Heart left ventricle (tissue), 16 donors: ENCODE measurements around the gene STK38. TPM values are rescaled to one million over a fixed set of nuclear protein-coding genes. Genes with fewer than 3 reads are reported as not detected.

Experiments used
- ATAC-seq, 4 donors: fragments of 200-7000 bp; cut with Tn5 transposase; one replicate each; pipeline ENCODE4 v1.9.1; 2020 to 2022; ENCODE audit warnings: moderate library complexity in 4 of 4, mild to moderate bottlenecking in 3 of 4, moderate number of reproducible peaks in 1 of 4
- DNase-seq, 5 donors: peaks; one replicate each; pipeline ENCODE4 v3.0.0-alpha.2; 2020
- H3K27ac ChIP-seq, 12 donors: fragments of 200-600 bp; sonication (generic) in 4 of 12; one replicate each; pipeline versions ENCODE4 v1.5.0 to v1.8.0; 2016 to 2022; ENCODE audit warnings: mild to moderate bottlenecking in 2 of 12
- H3K27me3 ChIP-seq, 9 donors: fragments of 200-600 bp; sonication (generic) in 2 of 9; one replicate each; pipeline versions ENCODE4 v1.5.1 to v1.8.0; 2016 to 2022; ENCODE audit warnings: mild to moderate bottlenecking in 3 of 9
- H3K36me3 ChIP-seq, 9 donors: fragments of 200-600 bp; sonication (generic) in 2 of 9; one replicate each; pipeline versions ENCODE4 v1.5.0 to v1.8.0; 2018 to 2022; ENCODE audit warnings: mild to moderate bottlenecking in 2 of 9
- H3K4me1 ChIP-seq, 12 donors: fragments of 200-600 bp; sonication (generic) in 4 of 12; one replicate each; pipeline versions ENCODE4 v1.5.0 to v1.8.0; 2016 to 2022; ENCODE audit warnings: mild to moderate bottlenecking in 3 of 12
- H3K4me3 ChIP-seq, 12 donors: fragments of 200-600 bp; sonication (generic) in 4 of 12; one replicate each; pipeline versions ENCODE4 v1.5.0 to v1.8.0; 2017 to 2022; ENCODE audit warnings: mild to moderate bottlenecking in 9 of 12, moderate library complexity in 4 of 12
- H3K9me3 ChIP-seq, 12 donors: fragments of 200-600 bp; sonication (generic) in 4 of 12; one replicate each; pipeline versions ENCODE4 v1.5.0 to v1.8.0; 2016 to 2022; ENCODE audit warnings: mild to moderate bottlenecking in 1 of 12
- CTCF ChIP-seq, 12 donors: fragments of 200-600 bp; sonication (generic) in 4 of 12; IDR thresholded peaks; one replicate each; pipeline versions ENCODE4 v1.5.0 to v1.8.0; 2018 to 2022; ENCODE audit warnings: antibody characterized with exemption in 12 of 12, mild to moderate bottlenecking in 5 of 12
- POLR2A ChIP-seq, 2 donors: fragments of 450-650 bp; IDR thresholded peaks; one replicate each; pipeline ENCODE4 v1.6.1; 2017; ENCODE audit warnings: antibody characterized with exemption in 2 of 2, mild to moderate bottlenecking in 2 of 2, moderate library complexity in 2 of 2
- WGBS, 4 donors: extraction: QIAGEN DNeasy Blood & Tissue Kit in 2 of 4; methylation state at CpG; one replicate each; pipeline versions ENCODE4 v1.1.5 to v1.1.7; 2013 to 2018; 5-methylcytosine and 5-hydroxymethylcytosine counted together
- intact Hi-C, 10 donors: fragments of 100-400 bp; cut with DNase I; formaldehyde crosslinking; loops; one replicate each; pipeline versions ENCODE4 v1.11.1 to v1.14.2; 2022
- polyA plus RNA-seq, 2 donors: library from polyadenylated mRNA; stranded (reverse); fragments of 200-250 nt; gene quantifications; one replicate each; pipeline ENCODE4 v1.2.3, GENCODE V29; 2013
- total RNA-seq, 9 donors: library from RNA; depleted of rRNA in 2 of 9; stranded (reverse); fragments of >200 nt in 2 of 9; fragmentation: NEBNext Ultra II Directional in 3 of 9; extraction: Animal tissue kit (Norgen Biotek cat#: 25700) in 3 of 9; gene quantifications; one replicate each; pipeline versions ENCODE4 v1.1.0 to v1.2.4, GENCODE V29; 2016 to 2023
- donor health status: ischemic (EF 13 %, LVEDD 7.1; RV severe dilation, severe dysfunction).
- donor health status: healthy with polysubstance abuse.
- donor health status: DM: no; HTN: yes; CAD: no.
- donor health status: DM: no; HTN: no; CAD: no.
- donor health status: ischemic (EF 25% LVEDD 6.9; RV normal size, moderate dysfunction).
- donor health status: ischemic (EF 25% LVEDD 5.7; RV mildly dilated, moderate dysfunction).
- donor health status: healthy.
- donor health status: DM: yes; HTN: yes; CAD: no.
- donor health status: ischemic (EF 35%, LVEDD 5.7; RV mildly dilated, moderate dysfunction).
- donor health status: nonischemic (EF 11% LVEDD 7.7; RV severe dilation, severe dysfunction).
- donor health status: DM: yes; HTN: yes; CAD: no.
- donor health status: PGD.
- donor health status: ischemic (EF 29% LVEDD 5.4; RV normal size, mild dysfunction).
- donor health status: nonischemic (EF 23%, LVEDD 6.1; RV moderate dilation, normal function).

STK38 gene
- total and polyA plus RNA-seq, 11 donors, result 14.3 to 32.8 (median 21.2) TPM

- Histone ChIP-seq H3K4me3 (no peak overlapping the region), H3K4me1 (peaks cover 0 to 13% (median 0%) of the 10 kb centered on the region in 12 donors), H3K36me3 (peaks cover 0 to 97% (median 84%) of the 10 kb centered on the region in 9 donors), H3K9me3 (no peaks in the 10 kb centered on the region), H3K27me3 (no peaks in the 10 kb centered on the region), H3K27ac (no peak overlapping the region)
- WGBS, 4 donors, result 83 to 89% (median 86%) methylated on average over 8 of the region's 8 CpGs
- no peak for DNase-seq
- intact Hi-C loops, result no loop called here
- TF ChIP-seq POLR2A (IDR thresholded peaks at IDR 0.05), result no peak
- TF ChIP-seq CTCF (IDR thresholded peaks at IDR 0.05), result no peak
- peak in 2 of 4 donors; percentile 22 to 34 for ATAC-seq
These were observed 32.5 kb downstream of the STK38 start for GRCh38 chr6:36514554-36515456.

GRCh38 chr6:36510365-36510764 is 36.9 kb downstream of the STK38 start:
- Histone ChIP-seq H3K4me1 (peaks cover 0 to 10% (median 1%) of the 10 kb centered on the region in 12 donors), H3K36me3 (peaks cover 0 to 90% (median 79%) of the 10 kb centered on the region in 9 donors), H3K27me3 (no peaks in the 10 kb centered on the region), H3K4me3 (no peak overlapping the region), H3K27ac (no peak overlapping the region), H3K9me3 (no peaks in the 10 kb centered on the region)
- ATAC-seq (peak in 3 of 4 donors; percentile 56 to 68 (median 57)), DNase-seq (peak in 1 of 5 donors; percentile 34)
- WGBS, 4 donors, result 83 to 90% (median 87%) methylated on average over 3 of the region's 3 CpGs
- TF ChIP-seq POLR2A (IDR thresholded peaks at IDR 0.05), result no peak
- TF ChIP-seq CTCF (IDR thresholded peaks at IDR 0.05), result no peak
- intact Hi-C loops, result no loop called here

- peak in 1 of 4 donors; percentile 13 for ATAC-seq
- Histone ChIP-seq H3K4me1 (peaks cover 0 to 10% (median 0%) of the 10 kb centered on the region in 12 donors), H3K9me3 (no peaks in the 10 kb centered on the region), H3K27me3 (no peaks in the 10 kb centered on the region), H3K27ac (no peak overlapping the region), H3K4me3 (no peak overlapping the region), H3K36me3 (peaks cover 0 to 95% (median 74%) of the 10 kb centered on the region in 9 donors)
- intact Hi-C loops, result no loop called here
- WGBS, 4 donors, result 91 to 96% (median 93%) methylated on average over 10 of the region's 10 CpGs
- TF ChIP-seq CTCF (IDR thresholded peaks at IDR 0.05) (no peak), POLR2A (IDR thresholded peaks at IDR 0.05) (no peak)
- DNase-seq, result no peak
These were observed 38.7 kb downstream of the STK38 start for GRCh38 chr6:36508532-36508931.

- H3K9me3 ChIP-seq, result no peaks in the 10 kb centered on the region
- no peak for DNase-seq
- intact Hi-C loops, result no loop called here
- no peak for ATAC-seq
- TF ChIP-seq CTCF (IDR thresholded peaks at IDR 0.05) (no peak), POLR2A (IDR thresholded peaks at IDR 0.05) (no peak)
- peaks cover 0 to 10% (median 0%) of the 10 kb centered on the region in 12 donors for H3K4me1 ChIP-seq
- WGBS, 4 donors, result 80 to 89% (median 84%) methylated on average over 2 of the region's 2 CpGs
- peaks cover 0 to 97% (median 73%) of the 10 kb centered on the region in 9 donors for H3K36me3 ChIP-seq
- no peak overlapping the region for H3K4me3 ChIP-seq
- H3K27me3 ChIP-seq, result no peaks in the 10 kb centered on the region
- H3K27ac ChIP-seq, result peak overlapping the region in 1 of 12 donors; percentile 30
These were observed 40.7 kb downstream of the STK38 start for GRCh38 chr6:36506611-36507010.
